ENCODE data around the gene P2RX7. TPM values are rescaled to one million over a fixed set of nuclear protein-coding genes. Genes with fewer than 3 reads are reported as not detected.
A peak's percentile ranks its signal among the peaks of the same experiment; 100 is the strongest.

The P2RX7 gene
- 10 to 100 TPM in 2 of 9 donors, 1 to 10 TPM in 7; 1.2 to 13.5 (median 7.2) TPM for total RNA-seq
- 10 to 100 TPM in 1 of 3 donors, 1 to 10 TPM in 2; 2.0 to 10.5 (median 2.4) TPM for polyA plus RNA-seq
- long read RNA-seq, donor 1 = 0 reads
- long read RNA-seq, donor 2 = 0 reads
- long read RNA-seq, donor 3 = 0 reads
- long read RNA-seq, donor 4, full-length matches to known transcripts = 5 of 8 reads
- long read RNA-seq, donor 4, partial matches to known transcripts = 3 of 8 reads
- long read RNA-seq, donor 4, other reads (novel, unspliced or antisense) = 0 of 8 reads
- long read RNA-seq, donor 5, full-length matches to known transcripts = 7 of 10 reads
- long read RNA-seq, donor 5, partial matches to known transcripts = 1 of 10 reads
- long read RNA-seq, donor 5, other reads (novel, unspliced or antisense) = 2 of 10 reads
- long read RNA-seq, donor 6, full-length matches to known transcripts = 2 of 2 reads
- long read RNA-seq, donor 6, partial matches to known transcripts = 0 of 2 reads
- long read RNA-seq, donor 6, other reads (novel, unspliced or antisense) = 0 of 2 reads
- long read RNA-seq, donor 7 = 0 reads
- long read RNA-seq, donor 8 = 0 reads
- long read RNA-seq, donor 9 = 0 reads
- long read RNA-seq, donor 10 = 0 reads

- intact Hi-C loops (cut with DNase I) = no loop called here
- no peaks in the 10 kb centered on the region for H3K9me3 ChIP-seq (replicated peaks in 1 of 3)
These were observed at the start of gene P2RX7 for GRCh38 chr12:121132601-121133481. Gene P2RX7, plus strand, starts transcription at chr12:121132876. Its CDS starts 95 bp downstream, at chr12:121132971.

GRCh38 chr12:121084229-121084628 is 48.4 kb upstream of the P2RX7 start:
- Histone ChIP-seq H3K9me3 (replicated peaks in 1 of 3) (no peaks in the 10 kb centered on the region), H3K27me3 (no peaks in the 10 kb centered on the region), H3K27ac (no peak overlapping the region), H3K4me1 (replicated peaks in 1 of 2) (no peaks in the 10 kb centered on the region), H3K4me3 (no peak overlapping the region), H3K36me3 (replicated peaks in 1 of 2) (no peaks in the 10 kb centered on the region)
- TF ChIP-seq, protein P1, sequence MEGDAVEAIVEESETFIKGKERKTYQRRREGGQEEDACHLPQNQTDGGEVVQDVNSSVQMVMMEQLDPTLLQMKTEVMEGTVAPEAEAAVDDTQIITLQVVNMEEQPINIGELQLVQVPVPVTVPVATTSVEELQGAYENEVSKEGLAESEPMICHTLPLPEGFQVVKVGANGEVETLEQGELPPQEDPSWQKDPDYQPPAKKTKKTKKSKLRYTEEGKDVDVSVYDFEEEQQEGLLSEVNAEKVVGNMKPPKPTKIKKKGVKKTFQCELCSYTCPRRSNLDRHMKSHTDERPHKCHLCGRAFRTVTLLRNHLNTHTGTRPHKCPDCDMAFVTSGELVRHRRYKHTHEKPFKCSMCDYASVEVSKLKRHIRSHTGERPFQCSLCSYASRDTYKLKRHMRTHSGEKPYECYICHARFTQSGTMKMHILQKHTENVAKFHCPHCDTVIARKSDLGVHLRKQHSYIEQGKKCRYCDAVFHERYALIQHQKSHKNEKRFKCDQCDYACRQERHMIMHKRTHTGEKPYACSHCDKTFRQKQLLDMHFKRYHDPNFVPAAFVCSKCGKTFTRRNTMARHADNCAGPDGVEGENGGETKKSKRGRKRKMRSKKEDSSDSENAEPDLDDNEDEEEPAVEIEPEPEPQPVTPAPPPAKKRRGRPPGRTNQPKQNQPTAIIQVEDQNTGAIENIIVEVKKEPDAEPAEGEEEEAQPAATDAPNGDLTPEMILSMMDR (IDR thresholded peaks at IDR 0.05) = no peak
- TF ChIP-seq POLR2A (IDR thresholded peaks at IDR 0.05) = no peak
- WGBS, 4 donors = 72 to 88% (median 74%) methylated on average over 3 of the region's 3 CpGs
- DNase-seq = no peak
- intact Hi-C loops (cut with DNase I) = no loop called here

More at GRCh38 chr12:121132601-121133481, at the start of gene P2RX7:
- peak; percentile 79 to 92 (median 86) for DNase-seq
- Histone ChIP-seq H3K4me1 (replicated peaks in 1 of 2) (peaks cover 8 to 41% of the 10 kb centered on the region in 2 donors), H3K27ac (peak within 1 kb of the TSS; percentile 11 to 86 (median 74)), H3K27me3 (no peaks in the 10 kb centered on the region), H3K36me3 (replicated peaks in 1 of 2) (no peaks in the 10 kb centered on the region), H3K4me3 (peak within 1 kb of the TSS in 2 of 4 donors; percentile 36 to 54)
- 9 to 16% (median 12%) methylated on average over 9 to 25 of the region's 25 CpGs for WGBS, 4 donors
- peak in 1 of 2 donors; percentile 55 for TF ChIP-seq POLR2A (IDR thresholded peaks at IDR 0.05)
- TF ChIP-seq, protein P1 (IDR thresholded peaks at IDR 0.05) = no peak

DNA sequence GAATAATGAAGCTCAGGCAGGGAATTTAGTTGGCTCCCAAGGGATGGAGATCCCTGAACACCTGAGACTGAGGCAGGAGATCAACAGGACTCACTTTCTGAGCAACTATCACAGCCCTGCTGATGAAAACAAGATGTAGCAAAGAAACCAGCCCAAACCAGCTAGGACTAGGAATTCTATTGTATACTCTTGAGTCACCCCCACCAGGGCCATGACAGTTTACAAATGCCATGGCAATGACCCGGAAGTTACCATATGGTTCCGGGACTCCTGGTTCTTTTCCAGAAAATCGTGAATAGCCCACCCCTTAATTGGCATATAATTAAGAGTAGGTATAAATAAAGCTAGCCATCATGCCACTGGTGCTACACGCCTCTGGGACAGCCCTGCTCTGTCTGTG is 47.6 kb upstream of the P2RX7 start:
- no peak overlapping the region for H3K4me3 ChIP-seq
- no peaks in the 10 kb centered on the region for H3K36me3 ChIP-seq (replicated peaks in 1 of 2)
- H3K27ac ChIP-seq = no peak overlapping the region
- TF ChIP-seq POLR2A (IDR thresholded peaks at IDR 0.05) = no peak
- TF ChIP-seq, protein P1 (IDR thresholded peaks at IDR 0.05) = no peak
- no peaks in the 10 kb centered on the region for H3K27me3 ChIP-seq
- DNase-seq = no peak
- H3K9me3 ChIP-seq (replicated peaks in 1 of 3) = no peaks in the 10 kb centered on the region
- intact Hi-C loops (cut with DNase I) = no loop called here
- 84 to 87% (median 86%) methylated on average over 4 of the region's 4 CpGs for WGBS, 4 donors
- no peaks in the 10 kb centered on the region for H3K4me1 ChIP-seq (replicated peaks in 1 of 2)

Measured in adrenal gland (tissue), 19 donors.